WERI-Rb-1 (cell line): ENCODE results near the gene PACRGL.

Experiments
- DNase-seq: peaks from one replicate; pipeline ENCODE4 v3.0.0-alpha.2; 2020
- H3K27ac ChIP-seq: fragments of 250-450 bp; sonication (Bioruptor Pico); 2 replicates; pipeline ENCODE4 v1.5.1; 2020; ENCODE audit warnings: mild to moderate bottlenecking, moderate library complexity
- H3K27me3 ChIP-seq: fragments of 250-450 bp; sonication (Bioruptor Pico); 2 replicates; pipeline ENCODE4 v1.5.1; 2021; ENCODE audit warnings: mild to moderate bottlenecking, low read depth, moderate library complexity; ENCODE audit not compliant: insufficient read depth, severe bottlenecking
- H3K36me3 ChIP-seq: fragments of 250-450 bp; sonication (Bioruptor Pico); 2 replicates; pipeline ENCODE4 v1.5.1; 2020; ENCODE audit warnings: mild to moderate bottlenecking, moderate library complexity
- H3K4me3 ChIP-seq: 2 replicates; pipeline ENCODE4 v1.5.1; 2011; ENCODE audit warnings: low read depth, mild to moderate bottlenecking, control low read depth, low read length
- H3K9me3 ChIP-seq: fragments of 250-450 bp; sonication (Bioruptor Pico); 2 replicates; pipeline ENCODE4 v1.5.1; 2021; ENCODE audit warnings: mild to moderate bottlenecking, moderate library complexity; ENCODE audit not compliant: severe bottlenecking
- TF ChIP-seq, protein P1 (sequence below): IDR thresholded peaks from 2 replicates; pipeline ENCODE4 v1.5.1; 2011; ENCODE audit warnings: low read depth, mild to moderate bottlenecking, control low read depth, inconsistent platforms, low read length

The PACRGL gene

DNA sequence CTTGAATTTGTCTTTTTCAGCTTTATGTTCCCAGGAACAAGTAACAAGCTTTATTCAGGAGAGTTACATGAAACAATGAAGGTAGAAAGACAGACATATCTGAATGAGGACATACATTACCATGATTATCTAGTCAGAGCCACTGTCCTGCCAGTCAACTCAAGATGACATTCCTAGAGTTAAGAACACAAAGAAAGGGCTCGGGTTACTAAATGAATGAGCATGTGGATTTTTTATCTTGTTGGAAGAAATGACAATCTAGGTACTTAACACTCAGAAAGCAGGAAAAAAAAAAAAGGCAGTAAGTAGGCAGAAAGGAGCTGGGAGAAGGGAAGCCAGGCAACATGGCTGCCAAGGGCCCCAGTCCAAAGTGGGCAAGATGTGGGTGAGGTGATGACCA lies 28.0 kb upstream of the PACRGL start:
- no peaks in the 10 kb centered on the region for H3K9me3 ChIP-seq
- no peak overlapping the region for H3K27ac ChIP-seq
- TF ChIP-seq, protein P1, sequence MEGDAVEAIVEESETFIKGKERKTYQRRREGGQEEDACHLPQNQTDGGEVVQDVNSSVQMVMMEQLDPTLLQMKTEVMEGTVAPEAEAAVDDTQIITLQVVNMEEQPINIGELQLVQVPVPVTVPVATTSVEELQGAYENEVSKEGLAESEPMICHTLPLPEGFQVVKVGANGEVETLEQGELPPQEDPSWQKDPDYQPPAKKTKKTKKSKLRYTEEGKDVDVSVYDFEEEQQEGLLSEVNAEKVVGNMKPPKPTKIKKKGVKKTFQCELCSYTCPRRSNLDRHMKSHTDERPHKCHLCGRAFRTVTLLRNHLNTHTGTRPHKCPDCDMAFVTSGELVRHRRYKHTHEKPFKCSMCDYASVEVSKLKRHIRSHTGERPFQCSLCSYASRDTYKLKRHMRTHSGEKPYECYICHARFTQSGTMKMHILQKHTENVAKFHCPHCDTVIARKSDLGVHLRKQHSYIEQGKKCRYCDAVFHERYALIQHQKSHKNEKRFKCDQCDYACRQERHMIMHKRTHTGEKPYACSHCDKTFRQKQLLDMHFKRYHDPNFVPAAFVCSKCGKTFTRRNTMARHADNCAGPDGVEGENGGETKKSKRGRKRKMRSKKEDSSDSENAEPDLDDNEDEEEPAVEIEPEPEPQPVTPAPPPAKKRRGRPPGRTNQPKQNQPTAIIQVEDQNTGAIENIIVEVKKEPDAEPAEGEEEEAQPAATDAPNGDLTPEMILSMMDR: no peak
- H3K27me3 ChIP-seq: no peaks in the 10 kb centered on the region
- H3K36me3 ChIP-seq: no peaks in the 10 kb centered on the region
- DNase-seq: no peak
- no peak overlapping the region for H3K4me3 ChIP-seq

DNA sequence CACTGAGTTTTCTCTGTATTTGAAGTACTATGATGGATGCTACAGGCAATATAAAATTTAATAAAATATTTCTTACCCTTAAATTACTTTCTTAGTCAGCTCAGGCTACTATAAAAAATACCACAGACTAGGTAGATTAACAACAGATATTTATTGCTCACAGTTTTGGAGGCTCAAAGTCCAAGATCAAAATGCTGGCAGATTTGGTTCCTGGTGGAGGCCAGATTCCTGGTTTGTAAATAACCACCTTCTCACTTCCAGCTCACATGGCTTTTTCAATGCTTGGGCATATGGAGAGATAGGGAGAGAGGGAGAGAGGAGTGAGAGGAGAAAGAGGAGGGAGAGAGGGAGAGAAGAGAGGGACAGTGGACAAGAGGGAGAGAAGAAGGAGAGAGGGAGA lies 24.5 kb upstream of the PACRGL start:
- TF ChIP-seq, protein P1: no peak
- H3K36me3 ChIP-seq: no peaks in the 10 kb centered on the region
- no peaks in the 10 kb centered on the region for H3K27me3 ChIP-seq
- H3K9me3 ChIP-seq: no peaks in the 10 kb centered on the region
- no peak overlapping the region for H3K4me3 ChIP-seq
- H3K27ac ChIP-seq: no peak overlapping the region
- DNase-seq: no peak

DNA sequence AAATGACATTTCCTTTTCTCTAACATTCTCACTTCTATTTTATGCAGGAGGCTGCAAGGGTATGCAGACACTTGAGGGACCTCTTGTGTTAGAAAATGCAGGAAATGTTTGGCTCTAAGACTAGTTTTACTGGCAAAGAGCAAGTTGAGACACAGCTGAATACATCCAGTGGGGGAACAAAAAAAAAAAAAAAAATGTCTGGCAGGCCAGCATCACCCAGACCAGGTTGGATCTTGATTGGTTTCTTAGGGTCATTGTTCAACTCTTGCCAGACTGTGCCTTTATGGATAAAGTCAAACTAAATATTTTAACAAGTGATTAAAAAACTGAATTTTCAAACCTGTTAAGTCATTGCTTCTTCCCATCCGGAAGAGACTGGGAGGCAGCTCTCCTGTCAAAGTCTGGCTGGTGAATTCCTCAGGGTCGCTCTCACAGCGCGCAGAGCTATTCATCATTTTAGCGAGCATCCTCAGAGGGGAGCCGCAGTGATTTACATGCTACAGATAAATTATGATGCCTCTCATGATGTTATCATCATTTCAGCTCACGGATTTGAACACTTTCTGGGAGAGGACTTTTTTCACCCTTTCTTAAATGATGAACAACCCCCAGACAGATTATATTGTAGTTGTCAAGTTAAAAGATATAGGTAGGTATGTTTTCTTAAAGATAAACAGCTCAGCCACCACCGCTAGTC lies 23.6 kb upstream of the PACRGL start:
- DNase-seq: no peak
- no peak overlapping the region for H3K4me3 ChIP-seq
- TF ChIP-seq, protein P1: no peak
- H3K9me3 ChIP-seq: no peaks in the 10 kb centered on the region
- H3K27ac ChIP-seq: no peak overlapping the region
- H3K36me3 ChIP-seq: no peaks in the 10 kb centered on the region
- no peaks in the 10 kb centered on the region for H3K27me3 ChIP-seq

DNA sequence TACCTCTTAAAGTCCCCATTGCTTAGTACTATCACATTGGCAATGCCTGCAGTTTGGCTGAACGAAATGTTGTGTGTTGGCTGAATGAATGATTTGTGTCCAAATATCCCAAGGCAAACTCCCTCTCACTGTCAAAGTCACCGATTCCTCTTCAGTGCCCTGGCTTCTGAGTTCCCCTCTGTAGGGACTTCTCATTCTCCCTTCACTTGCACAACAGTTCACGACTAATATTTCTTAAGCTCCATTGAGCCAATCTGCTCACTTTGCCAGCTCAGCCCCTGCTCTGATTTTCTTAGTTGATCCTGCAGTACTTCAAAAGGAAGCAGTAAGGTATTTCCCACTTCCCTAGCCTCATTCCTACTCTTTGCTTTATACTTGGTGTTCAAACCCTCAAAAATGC lies 21.9 kb upstream of the PACRGL start:
- no peak overlapping the region for H3K27ac ChIP-seq
- H3K9me3 ChIP-seq: no peaks in the 10 kb centered on the region
- no peaks in the 10 kb centered on the region for H3K36me3 ChIP-seq
- no peak for DNase-seq
- H3K27me3 ChIP-seq: no peaks in the 10 kb centered on the region
- TF ChIP-seq, protein P1: no peak
- no peak overlapping the region for H3K4me3 ChIP-seq

DNA sequence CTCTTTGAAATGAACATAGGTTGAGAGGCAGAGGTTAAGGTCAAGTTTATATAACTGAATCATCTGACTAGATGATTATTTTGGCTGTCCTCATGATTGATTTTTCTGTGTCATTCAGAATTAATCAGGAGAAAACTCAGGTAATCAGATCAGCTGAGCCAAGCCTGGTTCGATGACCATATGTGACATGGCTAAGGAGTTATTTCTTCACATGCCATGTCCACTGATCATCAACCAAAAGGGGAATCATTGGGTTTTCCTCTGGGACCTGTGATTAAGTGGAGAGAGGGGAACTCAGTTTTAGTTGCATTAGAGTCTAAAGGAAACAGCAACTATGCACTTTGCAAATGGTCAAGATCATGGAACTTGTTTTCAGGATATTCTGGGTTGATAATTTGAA lies 20.3 kb upstream of the PACRGL start:
- TF ChIP-seq, protein P1: no peak
- no peaks in the 10 kb centered on the region for H3K27me3 ChIP-seq
- H3K27ac ChIP-seq: no peak overlapping the region
- no peaks in the 10 kb centered on the region for H3K9me3 ChIP-seq
- no peaks in the 10 kb centered on the region for H3K36me3 ChIP-seq
- H3K4me3 ChIP-seq: no peak overlapping the region
- peak; percentile 13 for DNase-seq

DNA sequence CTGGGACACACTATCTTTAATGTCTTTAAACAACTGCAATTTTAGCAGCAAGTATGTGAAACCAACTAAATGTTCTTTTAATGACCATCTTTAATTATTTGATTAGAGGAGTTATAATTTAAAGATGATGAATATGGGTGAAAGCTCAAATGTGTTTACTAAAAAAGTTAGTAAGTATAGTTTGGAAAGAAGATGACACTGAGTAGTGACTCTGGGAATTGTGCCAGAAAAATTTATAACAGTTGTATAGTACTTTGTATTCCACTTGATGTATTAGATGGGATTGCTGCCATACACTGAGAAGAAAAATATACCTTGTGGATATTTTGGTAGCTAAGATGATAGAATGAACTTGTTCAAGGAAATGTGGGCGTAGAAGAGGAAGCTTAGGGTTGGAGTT lies 19.5 kb upstream of the PACRGL start:
- H3K27ac ChIP-seq: no peak overlapping the region
- TF ChIP-seq, protein P1: no peak
- no peak for DNase-seq
- no peak overlapping the region for H3K4me3 ChIP-seq
- no peaks in the 10 kb centered on the region for H3K36me3 ChIP-seq
- H3K9me3 ChIP-seq: no peaks in the 10 kb centered on the region
- H3K27me3 ChIP-seq: no peaks in the 10 kb centered on the region
